Stimulated activated CD8-positive, alpha-beta memory T cell treated with anti-CD3 and anti-CD28 coated beads, Interleukin-12 subunit alpha, Interleukin-12 subunit beta, amount 100 ng/mL, for 1 hour (primary cell): ENCODE measurements around the gene FBXO15.
A peak's percentile ranks its signal among the peaks of the same experiment; 100 is the strongest.

Experiments used
- DNase-seq: peaks from one replicate; pipeline ENCODE4 v3.0.0-alpha.2; 2020; ENCODE audit warnings: low read depth

Gene FBXO15

GRCh38 chr18:74147779-74148542 is at the start of gene FBXO15, which contains the start of gene TIMM21:
Gene FBXO15 (minus strand): TSS chr18:74147834. CDS start chr18:74147785, 49 bp downstream.
Gene TIMM21 (plus strand): TSS chr18:74148523. CDS start chr18:74148809, 286 bp downstream.
- DNase-seq = peak; percentile 92

- peak; percentile 36 for DNase-seq
Measured at GRCh38 chr18:74196220-74197119, 48.8 kb upstream of the FBXO15 start.

- no peak for DNase-seq
Measured at GRCh38 chr18:74194691-74195090, 47.1 kb upstream of the FBXO15 start.

GRCh38 chr18:74191577-74191976 is 43.9 kb upstream of the FBXO15 start:
- DNase-seq = no peak

- no peak for DNase-seq
Measured at GRCh38 chr18:74190086-74190485, 42.5 kb upstream of the FBXO15 start.

GRCh38 chr18:74186661-74187060 is 39.0 kb upstream of the FBXO15 start:
- no peak for DNase-seq

- no peak for DNase-seq
Measured at GRCh38 chr18:74185860-74186259, 38.2 kb upstream of the FBXO15 start.

GRCh38 chr18:74184875-74185274 is 37.2 kb upstream of the FBXO15 start:
- DNase-seq = no peak

- no peak for DNase-seq
Measured at GRCh38 chr18:74183130-74183529, 35.5 kb upstream of the FBXO15 start.

GRCh38 chr18:74182335-74182734 is 34.7 kb upstream of the FBXO15 start:
- no peak for DNase-seq

GRCh38 chr18:74179623-74180199 is 32.1 kb upstream of the FBXO15 start:
- no peak for DNase-seq

- DNase-seq = no peak
Measured at GRCh38 chr18:74178884-74179283, 31.2 kb upstream of the FBXO15 start.

- DNase-seq = no peak
Measured at GRCh38 chr18:74175658-74176057, 28.0 kb upstream of the FBXO15 start.

GRCh38 chr18:74173434-74173750 is 25.8 kb upstream of the FBXO15 start:
- no peak for DNase-seq

- no peak for DNase-seq
Measured at GRCh38 chr18:74172697-74173433, 25.2 kb upstream of the FBXO15 start.

- DNase-seq = no peak
Measured at GRCh38 chr18:74171910-74172606, 24.4 kb upstream of the FBXO15 start.

GRCh38 chr18:74166386-74166785 is 18.8 kb upstream of the FBXO15 start:
- no peak for DNase-seq

- DNase-seq = no peak
Measured at GRCh38 chr18:74163019-74163660, 15.5 kb upstream of the FBXO15 start.

- DNase-seq = no peak
Measured at GRCh38 chr18:74155276-74155675, 7.6 kb upstream of the FBXO15 start.

GRCh38 chr18:74154716-74155115 is 7.1 kb upstream of the FBXO15 start:
- DNase-seq = no peak

- no peak for DNase-seq
Measured at GRCh38 chr18:74153793-74154192, 6.2 kb upstream of the FBXO15 start.
